Glomerular visceral epithelial cell (primary cell): ENCODE measurements around the gene SORBS1.

Experiments
- DNase-seq: peaks from one replicate; pipeline ENCODE4 v3.0.0-alpha.2; 2016; ENCODE audit errors: extremely low spot score

Gene SORBS1

DNA sequence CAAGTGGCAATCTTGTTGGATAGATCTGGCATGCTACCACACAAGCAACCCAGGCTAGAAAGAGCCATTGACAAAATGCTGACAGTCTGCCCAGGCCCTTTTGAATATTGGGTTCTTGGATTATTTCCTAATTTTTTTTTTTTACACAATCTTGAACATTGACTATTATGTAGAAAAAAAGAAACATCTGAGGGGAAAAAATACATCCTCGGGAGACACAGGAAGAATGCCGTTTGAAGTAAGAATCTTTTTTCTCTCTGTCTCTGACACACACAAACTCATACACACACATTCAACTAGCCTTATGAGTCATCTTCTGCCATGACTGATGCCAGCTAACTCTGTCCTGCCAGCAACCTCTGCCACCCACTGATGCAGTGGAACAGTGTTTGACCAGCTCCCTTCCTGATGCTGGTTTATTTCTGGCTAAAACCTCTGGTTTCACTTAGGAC lies 47.2 kb downstream of the SORBS1 start:
- peak; percentile 80 for DNase-seq

DNA sequence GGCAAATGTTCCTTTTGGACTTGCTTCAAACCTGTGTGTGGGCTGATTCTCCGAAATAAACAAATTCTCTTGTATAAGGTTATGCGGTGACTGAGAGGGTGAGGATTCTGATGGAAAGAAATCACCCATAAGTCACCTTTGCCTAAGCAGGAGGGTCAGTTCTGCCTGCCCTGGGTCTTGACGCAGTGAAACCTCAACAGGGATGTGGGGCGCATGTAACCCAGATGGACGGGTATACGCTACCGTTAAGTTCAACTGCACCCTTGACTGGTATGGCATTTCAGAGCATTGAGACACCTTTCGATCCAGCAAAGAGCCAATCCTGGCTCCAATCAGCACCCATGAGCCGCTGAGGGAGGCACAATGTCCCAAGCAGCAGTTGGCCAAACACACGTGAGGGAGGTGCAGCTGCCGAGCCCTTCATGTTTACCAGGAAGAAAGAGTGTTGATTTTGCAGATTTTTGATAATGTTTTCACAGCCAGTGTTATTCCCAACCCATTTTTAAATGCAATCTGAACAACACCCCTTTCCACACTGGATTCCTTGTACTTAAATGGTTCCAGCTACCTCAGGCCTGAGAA lies 48.1 kb downstream of the SORBS1 start:
- no peak for DNase-seq

DNA sequence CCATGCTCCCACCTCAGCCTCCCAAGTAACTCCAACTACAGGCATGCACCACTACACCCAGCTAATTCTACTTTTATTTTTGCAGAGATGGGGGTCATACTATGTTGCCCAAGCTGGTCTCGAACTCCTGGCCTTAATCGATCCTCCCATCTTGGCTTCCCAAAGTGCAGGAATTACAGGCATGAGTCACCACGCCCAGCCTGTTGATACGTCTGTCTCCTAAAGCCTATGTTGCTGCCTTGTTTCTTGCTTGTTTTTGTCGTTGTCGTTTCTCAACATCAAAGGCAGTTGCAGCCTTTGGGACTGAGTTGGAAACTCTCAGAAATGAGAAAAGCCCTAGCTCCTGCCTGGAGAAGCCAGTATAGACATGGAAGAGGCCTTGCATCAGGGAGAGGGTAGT lies 49.9 kb downstream of the SORBS1 start:
- DNase-seq = no peak

DNA sequence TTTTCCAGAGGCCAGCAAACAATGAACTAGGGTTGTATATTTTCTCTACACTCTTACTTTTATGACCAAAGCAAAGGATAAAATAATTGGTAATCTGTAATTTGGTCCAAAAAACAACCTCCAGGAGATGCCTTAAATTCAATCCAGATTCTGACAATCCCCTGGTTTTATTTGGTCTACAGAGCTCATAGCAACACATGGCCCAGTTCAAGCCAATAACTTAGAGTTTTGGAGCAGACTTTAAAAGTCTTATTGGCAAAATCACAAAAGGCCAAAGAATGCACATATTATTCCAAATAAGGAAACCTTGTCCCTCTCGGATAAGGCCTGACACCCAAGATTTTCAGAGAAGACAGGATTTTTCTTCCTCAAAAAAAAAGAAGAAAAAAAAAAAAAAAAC lies 51.9 kb downstream of the SORBS1 start:
- DNase-seq = no peak

DNA sequence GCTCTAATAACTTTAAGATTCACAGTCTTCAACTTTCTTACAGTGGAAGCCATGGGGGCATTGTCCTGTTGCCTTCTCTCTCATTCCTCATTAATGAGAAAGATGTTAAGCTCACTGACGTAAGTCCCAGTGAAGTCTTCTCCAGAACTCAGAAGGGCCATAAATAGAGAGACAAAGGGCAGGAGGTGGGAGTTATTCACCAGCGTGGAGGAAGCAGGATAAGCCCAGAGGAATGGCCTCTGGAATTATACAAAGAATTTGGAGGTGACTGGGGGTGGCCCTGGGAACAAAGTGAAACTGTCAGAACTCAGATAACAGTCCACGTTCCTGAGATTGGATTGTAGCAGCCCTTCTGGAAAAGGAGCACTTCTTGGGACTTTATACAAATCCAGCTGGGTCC lies 52.4 kb downstream of the SORBS1 start:
- DNase-seq = no peak

DNA sequence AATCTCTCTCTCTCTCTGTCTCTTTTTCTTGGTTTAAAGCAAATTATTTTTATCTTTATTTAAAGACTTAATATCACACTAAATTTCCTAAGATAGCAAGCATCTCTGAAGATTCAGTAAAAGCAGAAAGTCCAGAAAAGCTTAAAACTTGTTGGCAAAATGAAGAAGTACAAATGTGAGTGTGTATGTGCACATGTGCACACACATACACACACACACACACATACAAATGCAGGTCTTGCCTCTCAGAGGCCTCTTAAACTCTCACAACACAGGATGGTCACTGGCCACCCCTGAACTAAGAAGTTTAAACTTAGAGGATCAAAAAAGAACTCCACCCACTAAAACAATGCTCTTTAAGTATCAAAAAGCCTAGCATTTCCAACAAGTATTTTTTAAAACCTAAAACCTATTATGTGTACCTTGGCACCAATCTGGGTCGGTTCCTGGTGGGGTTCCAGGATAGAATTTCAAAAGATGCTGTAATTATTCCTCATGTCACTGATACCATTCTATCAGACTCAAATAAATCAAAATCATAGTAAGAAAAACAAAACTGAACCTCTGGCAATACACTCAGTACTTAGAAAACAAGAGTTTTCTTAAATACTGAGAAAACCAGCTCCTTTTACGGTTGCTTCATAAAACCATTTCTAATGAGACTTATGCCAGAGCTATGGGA lies 55.0 kb downstream of the SORBS1 start:
- no peak for DNase-seq

DNA sequence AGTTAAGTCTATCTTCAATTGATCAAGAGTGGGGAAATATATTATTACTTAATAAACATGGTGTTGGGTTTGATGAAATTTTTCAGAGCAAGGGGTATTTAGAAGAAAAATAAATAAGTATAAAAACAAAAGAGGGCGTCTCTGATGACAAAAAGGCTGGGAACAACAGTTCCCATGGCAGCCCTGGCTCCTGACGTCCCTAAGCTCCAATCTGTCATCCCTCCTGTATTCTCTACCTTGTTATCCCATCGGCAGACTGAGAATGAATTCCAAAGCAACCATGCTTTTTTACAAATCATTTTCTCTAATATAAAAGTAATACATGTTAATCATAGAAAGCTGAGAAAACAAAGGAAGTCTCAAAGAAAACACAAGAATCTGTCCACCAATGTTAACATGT lies 55.5 kb downstream of the SORBS1 start:
- DNase-seq = no peak

DNA sequence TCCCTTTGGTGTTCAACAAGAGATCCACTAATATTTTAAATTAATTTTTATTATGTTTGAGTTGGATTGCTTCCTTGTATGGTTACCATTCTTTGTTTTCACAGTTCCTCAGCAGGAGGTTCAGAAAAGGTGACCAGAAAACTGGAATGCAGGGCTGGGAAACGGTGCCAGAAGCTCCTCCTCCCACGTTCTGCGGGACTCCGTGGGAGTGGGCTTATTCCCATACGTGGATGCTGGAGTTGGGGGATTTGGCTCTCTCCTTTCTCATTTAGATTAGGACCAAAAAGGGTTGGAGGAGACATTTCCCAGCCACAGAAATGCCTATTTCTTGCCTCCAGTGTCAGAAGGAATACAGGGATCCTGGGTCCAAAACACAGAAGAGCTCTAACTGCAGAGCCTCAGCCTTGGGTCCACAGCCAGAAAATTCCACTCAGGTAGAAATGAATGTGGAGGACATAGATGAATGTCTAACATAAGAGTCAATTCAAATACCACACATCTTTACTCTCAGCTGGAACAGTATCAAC lies 56.0 kb downstream of the SORBS1 start:
- no peak for DNase-seq

DNA sequence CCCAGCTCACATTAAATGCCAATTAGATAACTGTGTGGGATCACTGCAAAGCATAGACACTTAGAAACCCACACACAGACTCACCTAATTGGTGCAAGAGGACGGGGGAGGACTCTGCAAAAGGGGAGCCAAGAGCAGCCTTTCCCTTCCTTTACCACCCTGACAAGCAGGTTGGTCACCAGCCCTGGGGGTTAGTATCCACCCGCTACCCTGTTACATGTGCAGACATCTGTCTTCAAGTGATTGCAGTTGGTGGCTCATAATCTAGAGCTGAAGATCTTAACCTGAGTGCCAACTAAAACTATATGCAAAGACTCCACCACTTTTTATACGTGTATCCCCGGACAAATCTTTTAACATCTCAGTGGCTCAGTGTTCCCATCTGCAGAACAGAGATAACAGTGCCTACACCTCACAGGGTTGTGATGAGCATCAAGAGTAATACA lies 56.9 kb downstream of the SORBS1 start:
- DNase-seq = no peak

DNA sequence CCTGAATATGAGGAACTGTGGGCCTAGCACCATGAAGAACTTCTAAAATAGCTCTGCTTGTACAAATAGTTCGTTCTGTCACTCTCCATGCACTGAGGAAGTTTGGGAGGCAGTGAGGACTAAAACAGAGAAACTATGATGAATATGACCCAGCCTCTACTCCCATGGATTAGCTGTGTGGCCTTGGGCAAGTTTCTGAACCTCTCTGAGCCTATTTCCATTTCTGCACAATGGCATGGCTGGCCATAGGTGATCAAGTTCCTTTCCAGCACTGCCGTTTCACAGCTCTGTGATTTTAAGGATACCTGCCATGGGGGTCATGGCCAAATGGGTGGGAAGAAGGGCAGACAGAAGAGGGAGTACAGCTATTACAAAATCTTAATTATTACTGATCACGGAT lies 57.6 kb downstream of the SORBS1 start:
- no peak for DNase-seq

DNA sequence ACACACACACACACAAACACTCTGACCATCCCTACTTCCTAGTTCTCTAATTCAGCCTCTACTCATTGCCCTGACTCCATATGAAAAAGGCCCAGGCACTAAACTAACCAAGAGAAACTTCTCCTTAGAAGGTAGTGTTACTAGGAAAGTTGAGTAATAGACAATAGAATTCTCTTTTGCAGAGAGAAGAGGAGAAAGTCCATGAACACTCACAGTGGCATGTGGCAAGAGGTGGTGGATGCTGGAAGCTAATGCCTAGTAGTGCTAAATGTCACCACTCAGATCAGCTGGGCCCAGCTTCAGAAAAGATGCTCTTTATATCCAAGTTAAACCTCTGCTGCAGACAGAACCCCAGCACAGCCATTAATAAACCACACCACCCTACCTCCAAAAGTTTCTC lies 58.2 kb downstream of the SORBS1 start:
- no peak for DNase-seq

DNA sequence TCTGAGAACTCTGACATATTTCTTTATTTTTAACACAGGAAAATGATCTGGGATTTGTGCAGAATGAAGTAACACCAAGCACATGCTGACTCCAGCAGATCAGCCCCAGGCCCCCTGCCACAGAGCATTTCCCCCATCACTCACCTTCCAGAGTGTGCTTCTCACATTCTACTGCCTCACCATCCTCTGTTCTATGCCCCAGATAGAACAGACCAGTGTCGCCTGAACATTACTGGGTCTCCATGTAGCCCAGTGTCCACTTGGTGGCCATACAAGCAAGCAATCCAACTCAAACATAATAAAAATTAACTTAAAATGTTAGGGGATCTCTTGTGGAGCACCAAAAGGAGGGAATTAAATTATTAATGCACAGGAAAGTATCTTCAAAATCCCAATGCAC lies 58.8 kb downstream of the SORBS1 start:
- DNase-seq = no peak

DNA sequence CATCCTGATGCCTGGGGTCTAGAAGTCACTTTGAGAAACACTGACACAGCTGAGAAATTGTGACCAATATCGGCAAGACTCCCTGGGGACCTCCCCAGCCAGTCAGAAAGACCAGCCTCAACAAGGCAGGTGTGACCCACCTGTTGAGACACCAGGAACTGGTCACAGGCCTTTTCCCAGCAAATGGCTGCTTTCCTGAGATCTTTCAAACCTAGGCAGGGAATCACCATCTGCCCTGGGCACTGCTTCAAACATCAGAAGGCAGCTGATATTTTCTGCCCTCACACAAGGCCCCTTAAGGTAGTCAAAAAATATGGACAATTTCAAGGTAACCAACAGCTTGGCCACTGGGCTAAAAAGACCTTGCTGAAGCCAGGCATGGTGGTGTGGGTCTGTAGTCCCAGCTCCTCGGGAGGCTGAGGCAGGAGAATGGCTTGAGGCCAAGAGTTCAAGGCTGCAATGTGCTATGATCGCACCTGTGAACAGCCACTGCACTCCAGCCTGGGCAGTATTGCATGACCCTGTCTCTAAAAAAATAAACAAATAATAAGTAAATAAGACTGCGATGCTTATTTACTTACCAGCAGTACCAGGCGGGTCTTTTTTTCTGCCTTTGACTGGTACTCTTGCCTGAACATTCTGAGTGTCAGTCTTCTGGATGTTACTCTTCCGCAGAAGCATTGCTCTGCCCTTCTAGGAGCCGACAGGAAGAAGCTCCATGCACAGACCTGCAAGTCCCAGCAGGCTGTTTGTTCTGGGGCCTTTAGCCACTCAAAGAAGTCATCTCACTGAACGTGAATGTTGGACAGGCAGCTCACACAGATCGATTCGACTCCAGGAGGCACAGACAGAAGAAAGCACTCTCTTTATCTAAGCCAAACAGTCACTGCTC lies 59.7 kb downstream of the SORBS1 start:
- no peak for DNase-seq

DNA sequence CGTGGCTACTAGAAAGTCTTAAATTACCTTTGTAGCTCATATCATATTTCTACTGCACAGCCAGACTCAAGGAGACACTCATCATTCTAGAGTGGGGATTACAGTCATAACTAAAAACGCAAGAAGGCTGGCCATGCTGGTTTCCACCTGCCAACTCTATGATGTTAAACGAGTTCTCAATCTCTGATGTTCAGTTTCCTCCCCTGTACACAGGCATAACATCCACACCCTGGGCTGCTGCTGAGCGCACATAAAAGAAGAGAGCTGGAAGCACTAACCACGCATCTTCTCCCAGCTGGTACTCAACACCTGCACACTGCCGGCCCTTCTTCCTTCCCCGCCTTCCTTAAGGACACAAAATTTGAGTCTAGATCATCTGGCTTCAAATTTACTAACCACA lies 60.5 kb downstream of the SORBS1 start:
- DNase-seq = no peak

DNA sequence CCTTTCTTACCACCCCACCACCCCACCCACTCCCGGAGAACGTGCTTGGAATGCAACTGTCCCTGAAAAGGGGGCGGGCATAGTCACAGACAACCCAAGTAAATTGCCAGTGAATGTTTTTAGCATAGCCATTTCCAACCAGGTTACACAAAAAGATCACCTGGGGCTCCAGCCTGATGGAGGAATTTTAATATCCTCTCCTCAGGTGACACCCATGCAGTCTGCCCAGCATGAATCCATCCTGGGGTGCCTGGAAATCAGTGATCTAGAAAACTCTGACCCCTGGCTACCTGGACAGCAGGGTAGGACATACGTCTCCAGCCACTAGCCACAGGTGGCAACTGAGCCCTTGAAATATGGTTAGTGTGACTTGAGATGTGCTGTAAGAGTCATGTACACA lies 61.1 kb downstream of the SORBS1 start:
- no peak for DNase-seq

DNA sequence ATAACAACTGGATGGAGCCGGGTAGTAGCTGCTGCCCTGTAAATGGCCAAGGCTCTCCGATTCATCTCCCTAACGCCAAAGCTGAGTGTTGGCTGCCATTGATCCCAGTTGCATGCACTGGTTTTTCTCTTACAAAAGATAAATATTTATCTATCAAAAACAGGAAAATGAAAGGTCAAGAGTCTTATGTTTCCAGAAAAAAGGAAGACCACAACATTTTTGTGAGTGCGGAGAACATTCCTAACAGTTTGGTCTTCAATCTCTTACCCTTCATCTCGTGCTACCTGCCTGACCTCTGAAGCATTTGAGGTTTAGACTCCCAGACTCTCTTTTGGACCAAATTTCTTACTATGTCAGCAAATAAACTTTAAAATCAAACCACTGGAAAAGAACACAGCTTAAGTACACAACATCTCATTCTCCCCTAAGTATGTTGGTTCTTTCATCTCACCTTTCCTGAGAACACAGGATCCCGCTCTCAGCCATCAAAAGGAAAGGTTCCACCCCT lies 61.6 kb downstream of the SORBS1 start:
- DNase-seq = no peak

DNA sequence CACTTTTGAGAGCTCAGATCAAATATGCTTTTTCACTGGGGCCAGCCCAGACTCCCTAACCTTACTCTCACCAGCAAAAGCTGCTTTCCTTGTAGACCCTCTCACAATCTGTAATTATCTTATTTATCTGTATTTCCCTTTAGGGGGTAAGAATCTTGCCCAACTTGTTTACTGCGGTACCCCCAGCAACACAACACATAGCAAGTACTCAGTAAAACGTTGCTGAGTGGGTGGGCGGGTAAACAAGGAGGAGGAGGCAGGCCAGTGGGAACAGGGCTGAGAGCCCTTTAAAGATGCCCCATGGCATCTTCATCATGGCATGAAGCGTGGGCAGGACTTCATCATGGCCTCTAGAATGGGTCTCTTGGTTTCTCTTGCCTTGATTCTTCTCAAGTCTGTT lies 64.2 kb downstream of the SORBS1 start:
- DNase-seq = no peak

DNA sequence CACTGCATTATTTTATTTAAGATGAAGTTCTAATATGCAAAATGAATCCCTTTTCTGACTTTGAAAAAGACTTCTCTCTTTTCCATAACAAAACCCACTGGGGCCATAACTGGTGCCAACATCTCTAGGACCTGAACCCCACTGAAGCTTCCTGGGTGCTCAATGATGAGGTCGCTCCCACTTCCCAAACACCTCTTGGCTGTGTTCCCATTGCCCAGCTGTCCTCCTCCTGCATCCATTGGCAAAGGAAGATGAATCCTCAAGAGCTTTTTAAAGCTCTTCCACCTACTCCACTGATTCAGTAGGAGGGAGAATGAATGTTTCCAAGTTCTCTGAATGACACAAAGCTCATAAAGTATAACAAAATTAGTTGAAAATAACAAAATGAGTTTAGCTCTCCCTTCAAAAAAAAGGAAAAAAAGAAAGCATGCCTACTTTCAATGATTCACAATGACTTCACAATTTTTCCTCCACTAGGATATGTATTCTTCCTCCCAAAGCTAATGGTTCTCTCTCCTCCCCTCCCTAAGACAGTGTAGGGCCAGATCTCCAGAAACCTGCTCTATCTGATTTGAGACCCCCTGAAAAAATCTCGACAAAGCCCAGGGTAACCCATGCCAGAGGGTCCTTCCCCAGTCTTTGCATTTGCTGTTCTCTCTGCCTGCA lies 64.8 kb downstream of the SORBS1 start:
- no peak for DNase-seq

DNA sequence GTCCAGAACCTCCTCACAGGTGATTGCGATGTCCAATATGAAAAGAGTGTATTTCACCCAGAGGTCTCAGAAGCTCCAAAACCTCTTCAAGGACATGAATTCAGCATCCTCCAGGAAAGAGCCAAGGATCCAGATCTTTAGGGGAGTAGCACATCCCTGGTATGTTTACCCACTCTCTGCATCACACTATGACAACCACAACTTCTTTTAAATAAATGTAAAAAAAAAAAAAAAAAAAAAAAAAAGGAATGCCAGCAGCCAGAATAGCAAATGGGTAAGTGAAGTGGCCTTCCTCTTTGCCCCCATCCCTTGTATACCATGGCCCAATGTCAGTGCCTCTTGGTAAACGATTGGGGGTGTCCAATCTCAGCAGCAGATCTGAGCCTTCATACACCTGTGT lies 67.3 kb downstream of the SORBS1 start:
- no peak for DNase-seq

DNA sequence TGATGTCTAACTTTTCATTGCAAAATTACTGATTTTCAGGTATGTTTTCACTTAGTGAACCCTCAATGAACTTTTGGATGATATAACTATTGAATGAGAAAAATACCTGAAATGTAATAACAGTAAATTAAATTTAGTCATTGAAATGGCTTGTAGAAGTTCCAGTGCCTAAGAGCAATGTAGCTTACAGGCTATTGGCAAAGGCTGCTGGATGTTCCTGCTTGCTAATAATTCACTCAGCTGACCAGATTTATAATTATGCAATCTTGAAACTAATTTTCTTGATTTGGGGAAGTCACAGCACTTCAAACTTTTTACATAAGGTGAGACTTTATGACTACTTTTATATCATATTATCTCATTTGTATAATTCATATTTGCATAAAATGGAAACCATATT lies 73.2 kb downstream of the SORBS1 start:
- DNase-seq = no peak

DNA sequence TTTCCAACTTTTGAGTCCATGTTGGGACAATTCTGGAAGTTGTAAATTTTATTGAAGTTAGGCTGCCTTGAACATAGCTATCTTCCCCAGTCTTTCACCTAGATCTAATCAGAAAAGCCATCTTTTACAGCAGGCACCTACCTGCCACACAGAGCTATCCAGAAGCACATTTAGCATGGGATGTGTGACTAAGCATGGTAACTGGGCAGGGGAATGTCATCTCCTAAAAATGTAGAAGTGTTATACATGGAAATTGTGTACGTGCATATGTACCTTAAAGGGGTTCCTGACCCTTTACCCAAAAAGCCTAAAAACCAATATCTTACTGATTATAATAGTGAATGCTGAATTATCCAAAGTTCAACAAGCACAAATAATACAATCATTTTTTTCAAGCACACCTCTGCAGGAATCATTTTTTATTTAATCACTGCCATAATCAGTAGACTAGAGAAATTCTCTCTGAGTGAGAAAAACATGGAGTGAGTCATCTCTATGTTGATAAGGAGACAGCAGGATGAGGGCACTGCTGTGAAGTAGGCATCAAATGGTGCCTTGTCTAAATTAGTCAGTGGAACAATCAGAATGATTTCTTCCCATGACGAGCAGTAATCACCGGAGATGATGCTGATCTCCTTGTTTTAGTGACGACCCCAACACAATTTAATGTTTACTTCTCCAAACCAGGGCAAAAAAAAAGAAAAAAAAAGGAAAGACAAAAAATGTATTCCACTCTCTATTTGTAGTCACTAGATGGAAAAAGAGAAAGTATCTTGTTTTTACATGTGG lies 75.9 kb downstream of the SORBS1 start:
- DNase-seq = no peak
